ENCODE measurements around the gene HOXA7.

Gene HOXA7

DNA sequence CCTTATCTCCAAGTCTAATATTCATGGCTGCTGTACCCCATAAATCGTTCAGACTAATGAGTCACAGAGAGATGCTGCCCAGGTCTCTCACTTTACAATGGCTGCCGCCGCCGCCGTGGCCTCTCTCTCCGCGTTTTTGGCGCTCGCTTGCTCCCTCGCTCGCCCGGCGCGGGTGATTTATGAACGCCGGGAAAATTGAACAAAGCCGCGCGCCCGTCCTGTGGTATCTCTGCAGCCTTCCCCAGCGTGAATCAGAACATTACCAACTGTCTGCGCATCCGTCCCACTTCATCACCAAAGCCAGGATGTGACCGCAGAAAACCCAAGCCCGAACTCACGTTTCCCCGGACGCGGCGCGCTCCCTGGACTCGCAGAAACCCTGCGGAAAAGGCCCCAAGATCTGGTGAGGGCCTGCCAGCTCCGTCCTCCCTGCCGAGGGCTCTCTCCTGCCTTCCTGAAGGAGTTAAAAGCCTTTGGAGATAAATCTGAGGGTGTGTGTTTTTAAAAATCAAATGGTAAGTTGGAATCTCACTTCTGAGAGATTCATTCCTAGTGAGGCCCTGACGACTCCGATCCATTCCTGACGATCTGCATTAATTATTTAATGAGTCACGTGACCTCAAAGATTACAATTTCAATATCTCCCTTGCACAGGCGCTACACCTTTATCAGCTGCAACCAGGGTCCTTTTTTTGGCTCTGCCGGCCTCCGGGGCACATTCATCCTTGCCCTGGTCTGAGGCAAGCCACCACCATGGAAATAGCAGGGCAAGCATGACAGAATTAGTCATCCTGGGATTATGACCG is 32.2 kb downstream of the HOXA7 start:
- H3K27me3 ChIP-seq (ENCODE audit: insufficient read depth, low read length, poor library complexity): no peaks in the 10 kb centered on the region
- H3K4me3 ChIP-seq (ENCODE audit: low read depth in 1 of 2, low read length in 2 of 2): no peak overlapping the region
- no peaks in the 10 kb centered on the region for H4K20me1 ChIP-seq (ENCODE audit: insufficient read depth, low read length)
- no peak overlapping the region for H3K9ac ChIP-seq (ENCODE audit: low read depth, low read length)
- no peaks in the 10 kb centered on the region for H3K4me1 ChIP-seq (ENCODE audit: insufficient read depth, low read length)
- H3K4me2 ChIP-seq (ENCODE audit: insufficient read depth, low read length): no peak overlapping the region
- no peak overlapping the region for H3K27ac ChIP-seq (ENCODE audit: low read length)
- H3K9me3 ChIP-seq (ENCODE audit: insufficient read depth, low read length, severe bottlenecking): no peaks in the 10 kb centered on the region
- H3K79me2 ChIP-seq (ENCODE audit: insufficient read depth, low read length): no peaks in the 10 kb centered on the region
- no peak for TF ChIP-seq EZH2 (IDR thresholded peaks at IDR 0.05; ENCODE audit: borderline replicate concordance, low read depth, low read length, severe bottlenecking)
- TF ChIP-seq, protein P1, sequence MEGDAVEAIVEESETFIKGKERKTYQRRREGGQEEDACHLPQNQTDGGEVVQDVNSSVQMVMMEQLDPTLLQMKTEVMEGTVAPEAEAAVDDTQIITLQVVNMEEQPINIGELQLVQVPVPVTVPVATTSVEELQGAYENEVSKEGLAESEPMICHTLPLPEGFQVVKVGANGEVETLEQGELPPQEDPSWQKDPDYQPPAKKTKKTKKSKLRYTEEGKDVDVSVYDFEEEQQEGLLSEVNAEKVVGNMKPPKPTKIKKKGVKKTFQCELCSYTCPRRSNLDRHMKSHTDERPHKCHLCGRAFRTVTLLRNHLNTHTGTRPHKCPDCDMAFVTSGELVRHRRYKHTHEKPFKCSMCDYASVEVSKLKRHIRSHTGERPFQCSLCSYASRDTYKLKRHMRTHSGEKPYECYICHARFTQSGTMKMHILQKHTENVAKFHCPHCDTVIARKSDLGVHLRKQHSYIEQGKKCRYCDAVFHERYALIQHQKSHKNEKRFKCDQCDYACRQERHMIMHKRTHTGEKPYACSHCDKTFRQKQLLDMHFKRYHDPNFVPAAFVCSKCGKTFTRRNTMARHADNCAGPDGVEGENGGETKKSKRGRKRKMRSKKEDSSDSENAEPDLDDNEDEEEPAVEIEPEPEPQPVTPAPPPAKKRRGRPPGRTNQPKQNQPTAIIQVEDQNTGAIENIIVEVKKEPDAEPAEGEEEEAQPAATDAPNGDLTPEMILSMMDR (IDR thresholded peaks at IDR 0.05; ENCODE audit: borderline replicate concordance, extremely low read depth, low read length, poor library complexity, severe bottlenecking): no peak
- no peaks in the 10 kb centered on the region for H3K36me3 ChIP-seq (ENCODE audit: insufficient read depth, low read length)
- no peak overlapping the region for H2AFZ ChIP-seq (ENCODE audit: low read depth, low read length)
- DNase-seq: no peak
- no peak for ATAC-seq (ENCODE audit: insufficient read depth, low read depth)

DNA sequence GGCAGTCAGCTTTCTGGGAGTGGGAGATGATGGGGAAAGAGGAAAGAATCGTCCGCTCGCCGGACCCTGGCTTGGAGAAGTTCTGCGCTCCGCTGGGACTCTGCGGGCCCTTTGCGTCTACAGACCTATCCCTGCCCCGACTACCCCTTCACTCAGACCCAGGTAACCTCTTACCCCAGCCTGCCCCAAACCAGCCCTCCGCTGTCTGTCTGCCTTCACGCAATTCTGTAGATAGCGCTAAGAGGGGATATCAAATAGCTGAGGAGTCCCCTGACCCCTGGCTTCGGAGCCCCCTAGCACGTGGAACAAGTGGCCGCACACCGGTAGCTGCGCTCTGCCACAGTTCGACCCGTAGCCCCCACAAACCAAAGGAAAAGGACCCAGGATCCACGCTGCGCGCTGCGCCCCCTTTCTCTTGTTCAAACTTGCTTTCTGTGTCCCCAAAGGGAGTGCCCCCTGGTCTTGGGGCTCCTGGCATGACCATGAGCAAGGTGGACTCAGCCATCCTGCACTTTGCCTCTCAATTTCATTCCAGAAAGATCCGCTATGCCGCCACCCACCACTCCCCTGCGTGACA is 32.9 kb downstream of the HOXA7 start:
- Histone ChIP-seq H4K20me1 (ENCODE audit: insufficient read depth, low read length) (no peaks in the 10 kb centered on the region), H3K4me2 (ENCODE audit: insufficient read depth, low read length) (no peak overlapping the region), H3K27me3 (ENCODE audit: insufficient read depth, low read length, poor library complexity) (no peaks in the 10 kb centered on the region), H2AFZ (ENCODE audit: low read depth, low read length) (no peak overlapping the region), H3K4me3 (ENCODE audit: low read depth in 1 of 2, low read length in 2 of 2) (no peak overlapping the region), H3K36me3 (ENCODE audit: insufficient read depth, low read length) (no peaks in the 10 kb centered on the region), H3K9me3 (ENCODE audit: insufficient read depth, low read length, severe bottlenecking) (no peaks in the 10 kb centered on the region), H3K9ac (ENCODE audit: low read depth, low read length) (no peak overlapping the region), H3K4me1 (ENCODE audit: insufficient read depth, low read length) (no peaks in the 10 kb centered on the region), H3K79me2 (ENCODE audit: insufficient read depth, low read length) (no peaks in the 10 kb centered on the region), H3K27ac (ENCODE audit: low read length) (no peak overlapping the region)
- TF ChIP-seq, protein P1 (IDR thresholded peaks at IDR 0.05; ENCODE audit: borderline replicate concordance, extremely low read depth, low read length, poor library complexity, severe bottlenecking): no peak
- no peak for TF ChIP-seq EZH2 (IDR thresholded peaks at IDR 0.05; ENCODE audit: borderline replicate concordance, low read depth, low read length, severe bottlenecking)
- ATAC-seq (ENCODE audit: insufficient read depth, low read depth) (no peak), DNase-seq (no peak)

DNA sequence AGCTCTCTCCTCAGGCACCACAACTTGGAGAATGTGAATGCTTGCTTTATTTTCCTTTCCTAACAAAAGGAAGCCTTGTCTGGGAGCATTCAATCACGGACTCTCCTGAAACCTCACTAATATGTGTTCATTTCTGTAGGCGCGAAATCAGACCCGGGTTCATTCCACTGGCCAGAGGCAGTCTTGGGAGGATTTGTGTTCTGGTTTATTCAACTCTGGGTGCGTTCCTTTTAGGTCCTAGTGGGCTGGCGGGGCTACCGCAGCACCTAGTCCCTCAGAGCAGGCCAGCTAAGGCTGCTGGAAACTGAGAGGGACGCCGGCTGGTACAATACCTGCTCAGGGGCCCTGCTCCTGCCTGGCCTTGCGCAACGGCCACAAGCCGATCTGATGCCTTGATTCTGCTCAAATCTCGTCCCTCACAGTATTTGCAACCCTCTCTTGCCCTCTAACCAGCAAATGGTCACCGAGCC is 33.4 kb downstream of the HOXA7 start:
- Histone ChIP-seq H3K9ac (ENCODE audit: low read depth, low read length) (no peak overlapping the region), H3K4me3 (ENCODE audit: low read depth in 1 of 2, low read length in 2 of 2) (no peak overlapping the region), H3K4me2 (ENCODE audit: insufficient read depth, low read length) (no peak overlapping the region), H3K9me3 (ENCODE audit: insufficient read depth, low read length, severe bottlenecking) (no peaks in the 10 kb centered on the region), H3K27ac (ENCODE audit: low read length) (no peak overlapping the region), H3K79me2 (ENCODE audit: insufficient read depth, low read length) (no peaks in the 10 kb centered on the region), H3K27me3 (ENCODE audit: insufficient read depth, low read length, poor library complexity) (no peaks in the 10 kb centered on the region), H4K20me1 (ENCODE audit: insufficient read depth, low read length) (no peaks in the 10 kb centered on the region), H3K36me3 (ENCODE audit: insufficient read depth, low read length) (no peaks in the 10 kb centered on the region), H3K4me1 (ENCODE audit: insufficient read depth, low read length) (no peaks in the 10 kb centered on the region), H2AFZ (ENCODE audit: low read depth, low read length) (no peak overlapping the region)
- no peak for TF ChIP-seq EZH2 (IDR thresholded peaks at IDR 0.05; ENCODE audit: borderline replicate concordance, low read depth, low read length, severe bottlenecking)
- TF ChIP-seq, protein P1 (IDR thresholded peaks at IDR 0.05; ENCODE audit: borderline replicate concordance, extremely low read depth, low read length, poor library complexity, severe bottlenecking): no peak
- DNase-seq (no peak), ATAC-seq (ENCODE audit: insufficient read depth, low read depth) (no peak)
